ENCODE results near the gene ANKZF1.
"Not testable (repeated sequence)": the region's sequence is repeated elsewhere in the genome, so short reads cannot be mapped to it uniquely, and the experiment has no call there.

GRCh38 chr2:219258942-219259341, 29.3 kb downstream of the ANKZF1 start:
- TF ChIP-seq, protein P1, sequence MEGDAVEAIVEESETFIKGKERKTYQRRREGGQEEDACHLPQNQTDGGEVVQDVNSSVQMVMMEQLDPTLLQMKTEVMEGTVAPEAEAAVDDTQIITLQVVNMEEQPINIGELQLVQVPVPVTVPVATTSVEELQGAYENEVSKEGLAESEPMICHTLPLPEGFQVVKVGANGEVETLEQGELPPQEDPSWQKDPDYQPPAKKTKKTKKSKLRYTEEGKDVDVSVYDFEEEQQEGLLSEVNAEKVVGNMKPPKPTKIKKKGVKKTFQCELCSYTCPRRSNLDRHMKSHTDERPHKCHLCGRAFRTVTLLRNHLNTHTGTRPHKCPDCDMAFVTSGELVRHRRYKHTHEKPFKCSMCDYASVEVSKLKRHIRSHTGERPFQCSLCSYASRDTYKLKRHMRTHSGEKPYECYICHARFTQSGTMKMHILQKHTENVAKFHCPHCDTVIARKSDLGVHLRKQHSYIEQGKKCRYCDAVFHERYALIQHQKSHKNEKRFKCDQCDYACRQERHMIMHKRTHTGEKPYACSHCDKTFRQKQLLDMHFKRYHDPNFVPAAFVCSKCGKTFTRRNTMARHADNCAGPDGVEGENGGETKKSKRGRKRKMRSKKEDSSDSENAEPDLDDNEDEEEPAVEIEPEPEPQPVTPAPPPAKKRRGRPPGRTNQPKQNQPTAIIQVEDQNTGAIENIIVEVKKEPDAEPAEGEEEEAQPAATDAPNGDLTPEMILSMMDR (IDR thresholded peaks at IDR 0.05) = not testable (repeated sequence)
- TF ChIP-seq EZH2 (IDR thresholded peaks at IDR 0.05; ENCODE audit: borderline replicate concordance, insufficient read depth, low read depth, low read length, poor library complexity, severe bottlenecking) = not testable (repeated sequence)

Measured in B cell (primary cell).